Tibial nerve (tissue), 3 donors: ENCODE results near the gene SEC16B.

Source experiments
- POLR2A ChIP-seq, 2 donors: fragments of 450-650 bp; IDR thresholded peaks; one replicate each; pipeline ENCODE4 v1.6.1; 2017; ENCODE audit warnings: antibody characterized with exemption in 2 of 2, mild to moderate bottlenecking in 2 of 2, moderate library complexity in 2 of 2
- TF ChIP-seq, protein P1 (sequence below), 5 experiments: fragments of 200-600 bp in 3 of 5; fragments of 450-650 bp in 2 of 5; sonication (generic) in 3 of 5; IDR thresholded peaks; one replicate each; pipeline ENCODE4 v1.5.1; 2016 to 2019; ENCODE audit warnings: antibody characterized with exemption in 5 of 5, mild to moderate bottlenecking in 3 of 5, moderate library complexity in 2 of 5

DNA sequence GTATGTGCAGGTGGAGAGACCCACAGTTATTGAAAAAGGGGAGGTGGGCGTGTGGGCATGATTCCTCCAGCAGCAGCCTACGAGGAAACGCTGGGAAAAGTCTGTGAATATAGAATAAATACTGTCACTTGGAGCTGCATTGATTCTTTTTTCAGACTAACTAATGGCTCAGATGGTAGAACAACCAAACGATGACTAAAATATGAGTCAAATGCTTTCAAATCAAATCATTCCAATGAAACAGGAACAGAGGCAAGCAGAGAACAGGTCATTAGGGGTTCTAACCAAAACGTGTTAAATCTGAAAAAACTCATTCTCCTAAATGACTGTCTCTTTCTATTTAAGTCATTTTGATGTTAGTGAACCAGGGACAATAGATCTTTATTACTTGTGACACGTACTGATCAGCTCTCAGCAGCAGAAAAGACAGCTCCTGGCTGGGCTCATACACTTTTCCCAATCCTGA, 35.1 kb upstream of the SEC16B start:
- TF ChIP-seq POLR2A (IDR thresholded peaks at IDR 0.05), result no peak
- TF ChIP-seq, protein P1, sequence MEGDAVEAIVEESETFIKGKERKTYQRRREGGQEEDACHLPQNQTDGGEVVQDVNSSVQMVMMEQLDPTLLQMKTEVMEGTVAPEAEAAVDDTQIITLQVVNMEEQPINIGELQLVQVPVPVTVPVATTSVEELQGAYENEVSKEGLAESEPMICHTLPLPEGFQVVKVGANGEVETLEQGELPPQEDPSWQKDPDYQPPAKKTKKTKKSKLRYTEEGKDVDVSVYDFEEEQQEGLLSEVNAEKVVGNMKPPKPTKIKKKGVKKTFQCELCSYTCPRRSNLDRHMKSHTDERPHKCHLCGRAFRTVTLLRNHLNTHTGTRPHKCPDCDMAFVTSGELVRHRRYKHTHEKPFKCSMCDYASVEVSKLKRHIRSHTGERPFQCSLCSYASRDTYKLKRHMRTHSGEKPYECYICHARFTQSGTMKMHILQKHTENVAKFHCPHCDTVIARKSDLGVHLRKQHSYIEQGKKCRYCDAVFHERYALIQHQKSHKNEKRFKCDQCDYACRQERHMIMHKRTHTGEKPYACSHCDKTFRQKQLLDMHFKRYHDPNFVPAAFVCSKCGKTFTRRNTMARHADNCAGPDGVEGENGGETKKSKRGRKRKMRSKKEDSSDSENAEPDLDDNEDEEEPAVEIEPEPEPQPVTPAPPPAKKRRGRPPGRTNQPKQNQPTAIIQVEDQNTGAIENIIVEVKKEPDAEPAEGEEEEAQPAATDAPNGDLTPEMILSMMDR (IDR thresholded peaks at IDR 0.05), result no peak
